Suppressor macrophage treated with lipopolysaccharide for 4 hours (primary cell): ENCODE measurements around the gene NAT8L.

Source experiments
- DNase-seq: peaks from one replicate; pipeline ENCODE4 v3.0.0-alpha.2; 2020

NAT8L gene

GRCh38 chr4:2046031-2046961 lies 12.8 kb upstream of the NAT8L start:
- DNase-seq: no peak

DNA sequence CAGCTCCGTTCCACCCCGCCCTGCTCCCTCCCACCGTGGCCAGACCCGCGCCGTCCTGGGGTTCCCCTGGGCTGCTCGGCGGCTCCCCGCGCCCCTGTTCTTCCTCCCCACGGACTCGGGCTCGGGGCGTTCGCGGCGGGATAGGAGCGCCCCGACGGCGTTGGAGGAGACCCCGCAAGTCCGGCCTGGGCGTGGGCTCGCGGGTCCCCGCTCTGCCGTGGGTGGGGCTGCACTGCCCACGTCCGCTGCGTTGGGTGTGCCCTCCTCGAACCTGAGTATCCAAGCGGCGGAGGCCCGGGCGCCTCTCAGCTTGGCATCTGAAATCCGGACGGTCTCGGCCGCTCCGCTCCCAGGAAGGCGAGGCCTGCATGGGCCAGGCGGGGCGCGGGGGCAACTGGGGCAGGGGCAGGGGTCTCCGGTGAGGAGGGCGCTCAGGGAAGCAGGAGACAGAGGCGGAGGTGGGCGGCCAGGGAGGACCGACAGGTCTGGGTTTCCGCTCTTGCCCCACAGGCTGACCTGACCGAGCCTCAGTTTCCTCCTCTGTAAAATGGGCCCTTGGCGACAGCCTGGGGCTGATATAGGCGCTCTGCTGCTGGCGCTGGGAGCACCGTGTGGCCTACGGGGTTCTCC lies 12.0 kb upstream of the NAT8L start:
- no peak for DNase-seq

DNA sequence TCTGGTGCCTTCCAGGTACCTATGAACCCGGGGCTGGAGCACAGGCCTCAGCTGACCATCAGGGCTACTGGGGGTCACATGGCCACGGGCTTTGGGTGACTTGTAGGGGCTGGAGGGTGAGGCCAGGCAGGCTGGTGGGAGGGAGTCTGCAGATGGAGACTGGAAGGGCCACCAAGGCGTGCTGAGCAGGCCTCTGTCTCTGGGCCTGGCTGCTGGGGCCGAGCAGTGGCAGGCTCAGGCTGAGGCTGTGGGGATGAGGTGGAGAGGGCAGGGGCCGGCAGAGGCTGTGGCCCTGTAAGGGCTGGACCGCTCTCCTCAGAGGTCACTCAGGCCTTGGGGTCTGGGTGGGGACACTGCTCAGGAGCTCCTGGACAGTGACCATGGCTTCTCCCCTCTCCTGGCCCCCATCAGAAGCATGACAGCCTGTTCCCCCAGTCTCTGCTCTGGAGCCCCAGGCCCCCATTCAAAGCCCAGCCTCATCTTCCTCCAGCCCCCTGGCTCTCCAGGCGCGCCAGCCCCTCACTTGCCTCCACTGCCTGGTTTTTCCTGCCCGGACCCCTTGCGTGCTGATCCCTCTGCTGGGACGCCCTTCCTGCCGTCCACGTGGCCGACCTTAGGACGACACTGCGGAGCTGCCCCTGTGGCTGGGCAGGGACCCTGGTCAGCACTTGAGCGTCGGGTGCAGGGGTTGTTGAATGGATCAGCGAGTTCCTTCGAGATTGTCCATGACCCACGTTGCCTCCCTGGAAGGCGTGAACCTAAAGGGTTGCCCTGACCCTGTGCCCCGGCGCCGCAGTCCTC lies 11.1 kb upstream of the NAT8L start:
- DNase-seq: no peak

GRCh38 chr4:2048831-2049230 lies 10.3 kb upstream of the NAT8L start:
- no peak for DNase-seq

DNA sequence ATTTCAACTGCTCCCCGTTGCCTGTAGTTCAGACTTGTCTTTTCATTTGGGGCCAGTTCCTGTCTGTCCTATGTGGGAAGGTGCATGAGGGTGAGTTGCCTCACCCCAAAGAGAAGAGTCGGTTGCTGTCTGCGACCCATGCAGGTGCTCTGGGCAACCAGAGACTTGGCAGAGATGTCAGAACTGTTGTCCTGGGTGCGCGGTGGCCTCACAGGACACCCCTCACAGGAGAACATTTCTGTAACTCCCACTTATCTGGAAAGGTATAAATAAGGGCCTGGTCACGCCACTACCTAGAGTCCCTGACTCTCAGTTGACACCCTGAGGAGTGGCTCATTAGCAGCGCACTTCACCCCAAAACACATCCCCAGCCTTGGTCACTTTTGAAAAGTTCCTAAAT lies 9.7 kb upstream of the NAT8L start:
- DNase-seq: no peak

GRCh38 chr4:2049811-2050210 lies 9.3 kb upstream of the NAT8L start:
- no peak for DNase-seq

DNA sequence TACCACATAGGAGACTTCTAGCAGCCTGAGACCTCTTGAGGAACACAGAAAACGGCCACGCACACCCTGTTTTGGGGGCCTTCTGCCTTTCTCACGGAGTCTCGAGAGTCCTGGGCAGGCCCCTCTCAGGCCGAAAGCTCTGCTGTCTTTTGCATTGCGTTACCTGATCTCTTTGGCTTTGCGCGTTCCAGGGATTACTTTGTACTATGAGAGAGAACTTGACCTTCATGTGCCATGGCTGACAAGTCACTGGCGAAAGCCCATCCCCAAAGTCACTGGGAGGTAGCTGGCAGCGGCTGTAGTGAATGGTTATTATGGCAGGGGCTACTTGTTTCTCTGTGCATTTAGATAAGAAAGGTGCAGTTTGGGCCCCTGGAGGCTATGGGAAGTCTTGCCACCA lies 8.0 kb upstream of the NAT8L start:
- no peak for DNase-seq

GRCh38 chr4:2054217-2054616 lies 4.9 kb upstream of the NAT8L start:
- DNase-seq: no peak

GRCh38 chr4:2057382-2058065 lies 1.6 kb upstream of the NAT8L start:
- DNase-seq: no peak

DNA sequence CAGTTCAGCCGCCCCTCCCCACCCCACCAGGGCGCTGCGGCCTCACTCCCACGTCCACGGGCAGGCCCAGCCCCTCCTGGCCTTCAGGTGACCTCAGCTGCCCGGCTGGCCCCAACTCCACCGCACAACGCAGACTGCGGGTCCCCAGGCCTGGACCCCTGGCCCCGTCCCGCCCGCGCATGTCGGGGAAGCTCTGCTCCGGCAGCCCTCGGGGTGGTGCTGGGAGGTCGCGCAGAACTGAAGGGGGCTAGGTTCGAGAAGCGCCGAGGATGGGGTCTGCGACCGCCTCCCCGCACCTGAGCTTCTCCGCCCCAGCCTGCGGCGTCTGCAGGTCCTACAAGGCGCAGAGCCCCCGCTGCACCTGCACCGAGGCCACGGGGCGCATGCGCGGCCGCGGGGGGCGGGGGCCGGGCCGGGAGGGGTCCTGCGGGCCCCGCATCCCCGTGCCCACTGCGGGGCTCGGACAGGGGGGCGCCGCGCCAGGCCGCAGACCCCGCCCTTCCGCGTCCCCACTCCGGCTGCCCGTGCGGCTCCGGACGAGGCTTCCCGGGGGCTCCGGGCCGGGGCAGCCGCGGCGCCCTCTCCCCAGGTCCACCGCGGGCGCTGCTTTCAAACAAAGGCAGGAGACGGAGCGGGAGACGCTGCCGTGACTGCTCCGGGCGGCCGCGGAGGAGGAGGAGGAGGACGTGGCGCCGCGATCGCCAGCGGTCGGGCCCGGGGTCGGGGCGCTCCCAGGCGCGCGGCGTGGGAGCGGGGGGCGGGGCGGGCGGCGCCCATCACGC lies 672 bp upstream of the NAT8L start:
- peak; percentile 26 for DNase-seq

DNA sequence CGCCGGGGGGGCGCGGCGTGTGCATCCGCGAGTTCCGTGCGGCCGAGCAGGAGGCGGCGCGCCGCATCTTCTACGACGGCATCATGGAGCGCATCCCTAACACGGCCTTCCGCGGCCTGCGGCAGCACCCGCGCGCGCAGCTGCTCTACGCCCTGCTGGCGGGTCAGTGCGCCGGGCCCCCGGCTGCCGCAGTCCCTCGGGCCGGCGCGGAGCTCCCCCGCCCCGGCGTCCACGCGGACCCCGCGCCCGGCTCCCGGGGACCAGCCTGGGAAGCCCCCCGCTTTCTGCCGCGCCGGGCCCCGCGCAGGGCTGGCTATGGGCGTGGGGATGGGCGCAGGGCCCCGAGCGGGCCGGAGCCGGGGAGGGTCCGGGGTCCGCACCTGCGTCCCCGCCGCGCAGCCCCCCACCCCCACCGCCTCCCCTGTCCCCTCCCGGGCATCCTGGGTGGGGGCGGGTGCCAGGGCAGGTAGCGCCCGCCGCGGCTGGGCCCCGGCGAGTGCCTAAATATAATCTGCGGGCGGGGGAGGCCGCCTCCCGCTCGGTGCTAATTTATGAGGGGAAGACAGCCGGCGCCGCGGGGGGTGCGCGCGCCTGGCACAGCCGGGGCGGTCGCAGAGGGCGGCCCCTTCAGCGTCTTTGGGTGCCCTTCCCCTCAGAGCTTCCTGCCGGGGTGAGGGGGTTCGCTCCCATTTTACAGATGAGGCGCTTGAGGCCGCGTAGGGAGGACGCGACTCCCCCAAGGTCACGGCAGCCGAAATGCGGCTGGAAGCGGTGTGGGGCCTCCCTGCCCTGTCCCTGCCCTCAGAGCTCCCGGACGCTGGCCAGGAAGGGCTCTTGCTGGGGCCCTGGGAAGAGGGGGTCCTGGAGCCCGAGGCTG lies 837 bp downstream of the NAT8L start:
- peak; percentile 13 for DNase-seq

DNA sequence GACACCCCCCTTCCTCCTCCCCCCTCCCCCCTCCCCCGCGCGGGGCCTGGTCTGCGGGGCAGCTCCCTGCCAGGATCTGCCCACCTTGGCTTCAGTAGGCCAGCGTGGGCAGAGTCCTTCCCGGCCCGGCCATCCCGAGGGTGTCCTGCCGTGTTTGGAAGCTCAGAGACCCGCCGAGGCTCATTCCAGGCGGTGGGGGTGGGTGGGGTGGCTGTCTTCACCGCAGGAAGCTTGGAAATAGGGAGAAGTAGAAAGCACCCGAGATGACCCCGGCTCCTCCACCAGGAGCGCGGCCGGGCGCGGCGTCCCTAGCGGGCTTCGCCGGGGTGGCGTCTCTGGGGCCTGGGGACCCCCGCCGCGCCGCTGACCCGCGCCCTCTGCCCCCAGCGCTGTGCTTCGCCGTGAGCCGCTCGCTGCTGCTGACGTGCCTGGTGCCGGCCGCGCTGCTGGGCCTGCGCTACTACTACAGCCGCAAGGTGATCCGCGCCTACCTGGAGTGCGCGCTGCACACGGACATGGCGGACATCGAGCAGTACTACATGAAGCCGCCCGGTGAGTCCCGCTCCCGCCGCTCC lies 1.6 kb downstream of the NAT8L start:
- DNase-seq: no peak

DNA sequence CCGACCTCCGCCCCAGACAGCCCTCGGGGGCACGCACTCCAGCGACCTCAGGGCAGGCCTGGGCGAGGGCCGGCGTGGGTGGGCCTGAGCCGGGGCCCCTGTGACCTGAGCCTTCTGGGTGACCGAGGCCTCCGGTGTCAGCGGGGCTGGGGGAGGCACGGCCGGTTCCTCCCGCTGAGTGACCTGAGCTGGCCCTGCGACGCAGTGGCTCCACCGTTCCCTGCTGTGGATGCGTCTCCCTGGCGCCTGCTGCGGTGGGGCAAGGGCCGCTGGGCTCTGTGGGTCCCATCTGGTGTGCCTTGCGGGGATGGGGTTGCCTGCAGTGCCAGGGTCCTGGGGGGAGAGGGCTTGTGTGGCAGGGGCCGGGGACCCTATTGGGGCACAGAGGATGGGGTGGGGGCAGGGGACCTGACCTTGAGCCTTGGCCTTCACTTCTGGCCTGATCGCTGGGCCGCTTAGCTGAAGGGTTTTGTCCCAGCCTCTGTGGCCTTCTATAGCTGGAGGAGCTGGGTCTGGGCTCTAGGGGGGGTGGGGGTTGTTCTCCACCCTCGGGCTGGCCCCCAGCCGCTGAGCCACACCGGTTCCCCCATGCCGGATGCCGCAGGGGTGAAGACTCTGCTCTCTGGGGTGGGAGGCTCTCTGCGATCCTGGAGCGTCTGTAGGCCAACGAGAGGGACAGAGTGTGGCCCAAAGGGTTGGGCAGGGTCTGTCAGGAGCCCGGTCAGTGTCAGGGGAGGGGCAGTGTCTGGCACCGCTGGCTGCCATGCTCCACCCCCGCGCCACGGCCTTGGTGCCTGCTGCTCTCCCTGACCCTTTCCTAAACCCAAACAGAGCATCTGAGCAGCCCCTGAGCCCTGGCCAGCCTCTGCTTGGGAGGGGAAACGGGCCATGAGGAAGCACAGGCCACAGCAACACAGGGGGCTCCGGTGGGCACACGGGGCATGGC lies 2.3 kb downstream of the NAT8L start:
- no peak for DNase-seq

DNA sequence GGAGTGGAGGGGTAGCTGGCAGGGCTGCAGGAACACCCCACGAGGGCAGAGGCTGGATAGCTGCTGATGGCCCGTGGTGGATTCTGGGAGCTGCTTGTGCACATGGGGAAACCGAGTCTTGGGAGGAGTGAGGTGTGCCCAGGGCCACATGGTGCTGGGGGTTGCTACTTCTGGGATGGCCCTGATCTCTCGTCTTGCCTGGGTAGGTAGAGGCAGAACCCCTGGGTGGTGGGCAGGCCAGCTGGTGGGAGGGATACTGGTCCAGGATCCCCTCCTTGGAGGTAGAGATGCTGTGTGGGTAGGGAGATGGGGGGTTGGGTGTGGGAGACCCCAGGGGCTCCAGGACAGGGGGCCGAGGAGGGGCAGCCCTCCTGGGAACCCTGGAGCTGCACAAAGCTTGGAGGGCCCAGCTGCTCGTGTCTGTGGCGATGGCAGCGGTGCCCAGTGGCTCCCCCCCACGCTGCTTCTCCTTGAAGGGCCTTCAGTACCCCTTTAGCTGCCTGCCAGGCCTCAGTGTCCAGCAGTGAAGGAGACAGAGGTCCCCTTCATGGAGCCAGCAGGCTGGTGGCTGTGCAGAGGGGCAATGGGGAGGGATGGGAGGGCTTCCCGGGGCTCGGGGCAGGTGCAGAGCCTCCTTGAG lies 3.2 kb downstream of the NAT8L start:
- DNase-seq: no peak

DNA sequence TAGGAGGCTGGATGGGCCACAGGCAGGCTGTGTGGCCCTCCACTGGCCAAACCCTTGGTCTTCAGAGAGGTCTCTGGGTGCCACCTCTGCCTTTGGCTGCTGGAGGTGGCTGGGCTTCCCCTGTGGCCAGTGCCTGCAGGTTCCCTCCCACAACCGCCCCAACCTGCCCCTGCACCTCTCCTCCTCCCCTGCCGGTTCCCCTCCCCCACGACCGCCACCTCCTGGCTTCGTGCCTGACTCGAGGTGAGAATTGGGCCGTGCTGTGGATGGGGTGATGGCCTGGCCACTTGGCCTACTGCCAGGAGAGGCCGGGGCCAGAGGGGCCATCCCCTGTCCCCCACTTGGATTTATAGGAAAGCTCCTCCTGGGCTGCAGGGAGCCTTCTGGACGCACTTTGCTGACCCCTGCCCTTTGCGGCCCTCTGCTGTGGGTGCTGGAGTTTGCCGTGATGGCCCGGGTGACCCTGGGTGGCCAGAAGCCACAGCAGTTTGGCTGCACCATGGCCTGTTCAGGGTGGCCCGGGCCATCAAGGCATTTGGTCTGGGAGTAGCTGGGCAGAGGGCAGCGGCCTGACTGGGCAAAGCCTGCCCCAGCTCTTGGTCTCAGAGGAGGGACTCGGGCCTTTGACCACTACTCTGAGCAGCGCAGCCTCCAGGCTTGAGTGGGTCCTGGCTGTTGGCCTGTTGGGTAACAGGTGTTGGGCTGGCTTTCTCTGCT lies 3.8 kb downstream of the NAT8L start:
- DNase-seq: no peak

GRCh38 chr4:2063557-2064275 lies 4.6 kb downstream of the NAT8L start:
- no peak for DNase-seq

DNA sequence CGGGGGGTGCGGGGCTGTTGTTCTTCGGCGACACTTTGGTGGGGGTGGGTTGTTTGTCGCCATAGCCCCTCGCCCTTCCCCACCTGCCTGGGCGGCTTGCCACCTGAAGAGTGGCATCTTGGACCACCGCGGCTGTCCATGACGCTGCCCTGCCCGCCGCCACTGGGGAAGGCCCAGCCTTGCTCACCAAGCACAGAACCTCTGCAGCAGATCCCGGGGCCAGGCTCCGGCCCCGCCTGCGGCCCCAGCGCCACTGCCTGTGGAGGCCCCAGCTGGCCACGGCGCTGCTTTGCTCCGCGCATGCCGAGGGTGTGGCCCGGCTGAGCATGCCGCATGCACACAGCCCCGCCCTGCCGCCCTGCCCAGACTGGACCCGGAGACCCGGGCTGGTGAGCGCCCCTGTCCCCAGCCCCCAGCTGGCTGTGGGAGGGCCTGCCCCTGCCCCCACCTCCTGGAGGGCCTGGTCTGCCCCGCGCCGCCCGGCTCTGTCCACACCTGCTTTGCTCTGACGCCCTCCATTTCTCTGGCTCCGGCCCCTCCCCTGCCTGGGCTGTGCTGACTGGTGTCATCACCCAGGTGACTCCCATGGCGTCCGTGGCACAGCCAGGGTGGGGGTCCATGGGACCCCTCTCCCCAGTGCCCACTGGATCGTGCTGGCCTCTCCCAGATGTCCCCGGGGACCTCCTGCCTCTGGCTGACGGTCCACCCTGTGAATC lies 5.3 kb downstream of the NAT8L start:
- no peak for DNase-seq
